Fibroblast of lung (primary cell): ENCODE data around the gene PCSK6. TPM values are rescaled to one million over a fixed set of nuclear protein-coding genes. Genes with fewer than 3 reads are reported as not detected.

ENCODE experiments used
- DNase-seq, 2 donors: peaks; one replicate each; pipeline versions ENCODE4 v3.0.0 to v3.0.0-alpha.2; 2010; ENCODE audit warnings: low read depth in 2 of 2
- H2AFZ ChIP-seq: 2 replicates; pipeline ENCODE4 v1.5.1; 2012; ENCODE audit warnings: low read length, control low read depth, inconsistent platforms
- H3K27ac ChIP-seq: 2 replicates; pipeline ENCODE4 v1.5.1; 2011; ENCODE audit warnings: low read length, control low read depth; ENCODE audit not compliant: insufficient read depth
- H3K27me3 ChIP-seq: 2 replicates; pipeline ENCODE4 v1.5.1; 2011; ENCODE audit warnings: mild to moderate bottlenecking, low read length; ENCODE audit not compliant: control insufficient read depth, insufficient read depth
- H3K36me3 ChIP-seq: 2 replicates; pipeline ENCODE4 v1.5.1; 2011; ENCODE audit warnings: low read length; ENCODE audit not compliant: control insufficient read depth, insufficient read depth
- H3K4me1 ChIP-seq: 2 replicates; pipeline ENCODE4 v1.5.1; 2011; ENCODE audit warnings: low read length; ENCODE audit not compliant: control insufficient read depth, insufficient read depth; ENCODE audit errors: extremely low read depth
- H3K4me2 ChIP-seq: 2 replicates; pipeline ENCODE4 v1.5.1; 2011; ENCODE audit warnings: low read length, control low read depth; ENCODE audit not compliant: insufficient read depth; ENCODE audit errors: extremely low read depth
- H3K4me3 ChIP-seq, 4 experiments: fragments of 200-600 bp in 1 of 4; sonication (generic) in 1 of 4; replicated peaks in 1 of 4; 2 replicates each; pipeline ENCODE4 v1.5.1; 2011 to 2016; ENCODE audit warnings: low read length in 4 of 4, low read depth in 3 of 4, mild to moderate bottlenecking in 3 of 4, control low read depth in 2 of 4, inconsistent platforms in 1 of 4, mixed read lengths in 1 of 4; ENCODE audit not compliant: insufficient read depth in 1 of 4; ENCODE audit errors: control extremely low read depth in 1 of 4
- H3K79me2 ChIP-seq: 2 replicates; pipeline ENCODE4 v1.5.1; 2012; ENCODE audit warnings: mild to moderate bottlenecking, low read length, inconsistent platforms; ENCODE audit not compliant: control insufficient read depth, insufficient read depth
- H3K9ac ChIP-seq: 2 replicates; pipeline ENCODE4 v1.5.1; 2011; ENCODE audit warnings: mild to moderate bottlenecking, low read length, control low read depth; ENCODE audit not compliant: insufficient read depth
- H3K9me3 ChIP-seq: 2 replicates; pipeline ENCODE4 v1.5.1; 2012; ENCODE audit warnings: low read depth, low read length; ENCODE audit not compliant: control insufficient read depth, insufficient read depth
- H4K20me1 ChIP-seq: 2 replicates; pipeline ENCODE4 v1.5.1; 2011; ENCODE audit warnings: low read length; ENCODE audit not compliant: control insufficient read depth, insufficient read depth; ENCODE audit errors: extremely low read depth
- CTCF ChIP-seq, 2 donors: IDR thresholded peaks in 1 of 2; conservative IDR thresholded peaks in 1 of 2; 1 replicate in 1 of 2; 2 replicates in 1 of 2; pipeline ENCODE4 v1.5.1; 2011 to 2012; ENCODE audit warnings: low read length in 2 of 2, control low read depth in 1 of 2, inconsistent platforms in 1 of 2, low read depth in 1 of 2, mild to moderate bottlenecking in 1 of 2
- EZH2 ChIP-seq: IDR thresholded peaks from 2 replicates; pipeline ENCODE4 v1.5.1; 2012; ENCODE audit warnings: low read length, control low read depth, mild to moderate bottlenecking; ENCODE audit errors: missing control alignments
- polyA plus RNA-seq, 2 donors: library from polyadenylated mRNA; depleted of rRNA in 1 of 2; stranded (reverse) in 1 of 2; unstranded in 1 of 2; fragments of >200 nt; gene quantifications; 2 replicates each; pipeline ENCODE4 v1.2.1, GENCODE V29; 2011 to 2012; ENCODE audit warnings: missing spikeins in 1 of 2
- total RNA-seq: library from RNA; depleted of rRNA; stranded (reverse); fragments of >200 nt; gene quantifications from 2 replicates; pipeline ENCODE4 v1.2.1, GENCODE V29; 2014

PCSK6 gene
- total and polyA plus RNA-seq, 2 donors (not counting 1 experiment from before 2014, with no cell fraction given) = 0.02 to 0.83 TPM

GRCh38 chr15:101498717-101499480, 9.4 kb upstream of the PCSK6 start:
- Histone ChIP-seq H3K27ac (no peak overlapping the region), H3K4me2 (no peak overlapping the region), H3K9ac (no peak overlapping the region), H2AFZ (no peak overlapping the region), H3K4me1 (no peaks in the 10 kb centered on the region), H3K27me3 (peaks cover 18% of the 10 kb centered on the region), H4K20me1 (no peaks in the 10 kb centered on the region), H3K79me2 (no peaks in the 10 kb centered on the region), H3K4me3 (no peak overlapping the region), H3K9me3 (no peaks in the 10 kb centered on the region), H3K36me3 (no peaks in the 10 kb centered on the region)
- DNase-seq = no peak
- TF ChIP-seq CTCF (conservative IDR thresholded peaks at IDR 0.05 in 1 of 2, IDR thresholded peaks at IDR 0.05 in 1 of 2; ENCODE audit: low read depth in 1 of 2, low read length in 2 of 2) (no peak), EZH2 (no peak)

GRCh38 chr15:101498076-101498716, 8.7 kb upstream of the PCSK6 start:
- H3K4me3 ChIP-seq = no peak overlapping the region
- H3K36me3 ChIP-seq = no peaks in the 10 kb centered on the region
- no peaks in the 10 kb centered on the region for H3K79me2 ChIP-seq
- no peak overlapping the region for H2AFZ ChIP-seq
- no peak overlapping the region for H3K27ac ChIP-seq
- TF ChIP-seq EZH2 (no peak), CTCF (conservative IDR thresholded peaks at IDR 0.05 in 1 of 2, IDR thresholded peaks at IDR 0.05 in 1 of 2; ENCODE audit: low read depth in 1 of 2, low read length in 2 of 2) (no peak)
- no peaks in the 10 kb centered on the region for H3K9me3 ChIP-seq
- no peak overlapping the region for H3K4me2 ChIP-seq
- no peak for DNase-seq
- no peaks in the 10 kb centered on the region for H4K20me1 ChIP-seq
- H3K4me1 ChIP-seq = no peaks in the 10 kb centered on the region
- H3K9ac ChIP-seq = no peak overlapping the region
- H3K27me3 ChIP-seq = peaks cover 18% of the 10 kb centered on the region

GRCh38 chr15:101497484-101498034, 8.1 kb upstream of the PCSK6 start:
- H2AFZ ChIP-seq = no peak overlapping the region
- DNase-seq = no peak
- no peaks in the 10 kb centered on the region for H3K79me2 ChIP-seq
- peaks cover 18% of the 10 kb centered on the region for H3K27me3 ChIP-seq
- H3K9ac ChIP-seq = no peak overlapping the region
- no peaks in the 10 kb centered on the region for H3K4me1 ChIP-seq
- no peak overlapping the region for H3K4me2 ChIP-seq
- H3K9me3 ChIP-seq = no peaks in the 10 kb centered on the region
- no peak overlapping the region for H3K27ac ChIP-seq
- no peaks in the 10 kb centered on the region for H3K36me3 ChIP-seq
- no peaks in the 10 kb centered on the region for H4K20me1 ChIP-seq
- no peak overlapping the region for H3K4me3 ChIP-seq
- no peak for TF ChIP-seq CTCF (conservative IDR thresholded peaks at IDR 0.05 in 1 of 2, IDR thresholded peaks at IDR 0.05 in 1 of 2; ENCODE audit: low read depth in 1 of 2, low read length in 2 of 2)
- no peak for TF ChIP-seq EZH2
